Endodermal cell (in vitro differentiated cells): Measurements from ENCODE around the gene MMAB. TPM values are rescaled to one million over a fixed set of nuclear protein-coding genes. Genes with fewer than 3 reads are reported as not detected.
A peak's percentile ranks its signal among the peaks of the same experiment; 100 is the strongest.

Source experiments
- DNase-seq: peaks from one replicate; pipeline ENCODE4 v3.0.0-alpha.2; 2017
- H3K27ac ChIP-seq: 2 replicates; pipeline ENCODE4 v1.5.1; 2013; ENCODE audit warnings: mild to moderate bottlenecking, low read depth, low read length, moderate library complexity
- H3K27me3 ChIP-seq: 2 replicates; pipeline ENCODE4 v1.6.1; 2013; ENCODE audit warnings: mild to moderate bottlenecking, low read length, moderate library complexity; ENCODE audit not compliant: insufficient read depth, control insufficient read depth, poor library complexity, severe bottlenecking
- H3K36me3 ChIP-seq: 2 replicates; pipeline ENCODE4 v1.7.0; 2013; ENCODE audit warnings: mild to moderate bottlenecking, low read length, moderate library complexity; ENCODE audit not compliant: control insufficient read depth, insufficient read depth
- H3K4me1 ChIP-seq: one replicate; pipeline ENCODE4 v1.7.0; 2013; ENCODE audit warnings: low read length; ENCODE audit not compliant: control insufficient read depth, insufficient read depth
- H3K4me3 ChIP-seq: 2 replicates; pipeline ENCODE4 v1.5.1; 2013; ENCODE audit warnings: mild to moderate bottlenecking, low read length, moderate library complexity
- H3K9ac ChIP-seq: 2 replicates; pipeline ENCODE4 v1.6.1; 2013; ENCODE audit warnings: mild to moderate bottlenecking, low read length, moderate library complexity; ENCODE audit not compliant: poor library complexity, severe bottlenecking; ENCODE audit errors: extremely low read depth
- H3K9me3 ChIP-seq: 2 replicates; pipeline ENCODE4 v1.6.1; 2013; ENCODE audit warnings: mild to moderate bottlenecking, low read length, moderate library complexity; ENCODE audit not compliant: control insufficient read depth
- H3K27ac Mint-ChIP-seq: 2 replicates; pipeline ENCODE4 v1.8.0; 2020; ENCODE audit warnings: mixed read lengths
- H3K27me3 Mint-ChIP-seq: 2 replicates; pipeline ENCODE4 v1.8.0; 2021; ENCODE audit warnings: mild to moderate bottlenecking, mixed read lengths; ENCODE audit not compliant: insufficient read depth
- H3K36me3 Mint-ChIP-seq: 2 replicates; pipeline ENCODE4 v1.8.0; 2020; ENCODE audit warnings: low read depth, mixed read lengths
- H3K4me1 Mint-ChIP-seq: 2 replicates; pipeline ENCODE4 v1.8.0; 2020; ENCODE audit warnings: mixed read lengths
- H3K4me3 Mint-ChIP-seq: 2 replicates; pipeline ENCODE4 v1.8.0; 2020; ENCODE audit warnings: mild to moderate bottlenecking, moderate library complexity, mixed read lengths
- H3K9me3 Mint-ChIP-seq: 2 replicates; pipeline ENCODE4 v1.8.0; 2020; ENCODE audit warnings: mild to moderate bottlenecking, mixed read lengths
- WGBS, 2 experiments: methylation state at CpG; one replicate each; pipeline versions ENCODE4 v1.1.5 to v1.1.7; 2013; ENCODE audit warnings: missing lambda C conversion rate in 2 of 2, mixed read lengths in 1 of 2; ENCODE audit not compliant: insufficient coverage in 1 of 2, insufficient read length in 1 of 2; 5-methylcytosine and 5-hydroxymethylcytosine counted together
- total RNA-seq, 2 donors: library from RNA; stranded (reverse); fragmentation: NEBNext Ultra II Directional in 1 of 2; extraction: Animal tissue kit (Norgen Biotek cat#: 25700) in 1 of 2; gene quantifications; 2 replicates in 1 of 2; 3 replicates in 1 of 2; pipeline ENCODE4 v1.2.1, GENCODE V29; 2021
- TF ChIP-seq, protein P1 (sequence below): fragments of 200-600 bp; sonication (generic); conservative IDR thresholded peaks from 2 replicates; pipeline ENCODE4 v1.5.0; 2021; ENCODE audit warnings: antibody characterized with exemption, mild to moderate bottlenecking

MMAB gene
- total RNA-seq, 2 donors from 2014 or later = 24.9 to 28.2 TPM

DNA sequence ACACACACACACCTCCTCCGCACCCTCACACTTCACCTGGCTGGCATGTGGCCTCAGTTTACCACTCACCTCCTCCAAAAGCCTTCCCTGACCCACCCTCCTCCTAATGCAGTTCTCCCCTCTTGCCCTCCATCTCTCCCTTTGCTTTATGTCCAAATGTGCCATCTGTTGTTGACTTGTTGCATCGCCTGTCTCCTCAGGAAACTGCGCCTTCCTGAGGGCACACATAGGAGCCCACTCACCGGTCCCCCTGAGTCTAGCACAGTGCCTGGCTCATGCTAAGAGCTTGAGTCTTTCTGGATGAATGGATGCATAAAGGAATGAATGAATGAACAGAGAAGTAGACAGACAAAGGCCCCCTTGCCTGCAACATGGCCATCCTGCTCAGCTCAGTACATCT is 34.3 kb upstream of the MMAB start:
- Mint-ChIP-seq H3K36me3 (no peaks in the 10 kb centered on the region), H3K4me1 (peaks cover 13% of the 10 kb centered on the region), H3K9me3 (no peaks in the 10 kb centered on the region), H3K27ac (no peak overlapping the region), H3K27me3 (peaks cover 4% of the 10 kb centered on the region), H3K4me3 (no peak overlapping the region)
- H3K4me1 ChIP-seq = peaks cover 9% of the 10 kb centered on the region
- no peak overlapping the region for H3K4me3 ChIP-seq
- H3K27me3 ChIP-seq = no peaks in the 10 kb centered on the region
- no peak overlapping the region for H3K27ac ChIP-seq
- no peak overlapping the region for H3K9ac ChIP-seq
- WGBS, 2 experiments = 92 to 100% methylated on average over 2 to 4 of the region's 4 CpGs
- H3K9me3 ChIP-seq = no peaks in the 10 kb centered on the region
- TF ChIP-seq, protein P1, sequence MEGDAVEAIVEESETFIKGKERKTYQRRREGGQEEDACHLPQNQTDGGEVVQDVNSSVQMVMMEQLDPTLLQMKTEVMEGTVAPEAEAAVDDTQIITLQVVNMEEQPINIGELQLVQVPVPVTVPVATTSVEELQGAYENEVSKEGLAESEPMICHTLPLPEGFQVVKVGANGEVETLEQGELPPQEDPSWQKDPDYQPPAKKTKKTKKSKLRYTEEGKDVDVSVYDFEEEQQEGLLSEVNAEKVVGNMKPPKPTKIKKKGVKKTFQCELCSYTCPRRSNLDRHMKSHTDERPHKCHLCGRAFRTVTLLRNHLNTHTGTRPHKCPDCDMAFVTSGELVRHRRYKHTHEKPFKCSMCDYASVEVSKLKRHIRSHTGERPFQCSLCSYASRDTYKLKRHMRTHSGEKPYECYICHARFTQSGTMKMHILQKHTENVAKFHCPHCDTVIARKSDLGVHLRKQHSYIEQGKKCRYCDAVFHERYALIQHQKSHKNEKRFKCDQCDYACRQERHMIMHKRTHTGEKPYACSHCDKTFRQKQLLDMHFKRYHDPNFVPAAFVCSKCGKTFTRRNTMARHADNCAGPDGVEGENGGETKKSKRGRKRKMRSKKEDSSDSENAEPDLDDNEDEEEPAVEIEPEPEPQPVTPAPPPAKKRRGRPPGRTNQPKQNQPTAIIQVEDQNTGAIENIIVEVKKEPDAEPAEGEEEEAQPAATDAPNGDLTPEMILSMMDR = no peak
- DNase-seq = no peak
- no peaks in the 10 kb centered on the region for H3K36me3 ChIP-seq

DNA sequence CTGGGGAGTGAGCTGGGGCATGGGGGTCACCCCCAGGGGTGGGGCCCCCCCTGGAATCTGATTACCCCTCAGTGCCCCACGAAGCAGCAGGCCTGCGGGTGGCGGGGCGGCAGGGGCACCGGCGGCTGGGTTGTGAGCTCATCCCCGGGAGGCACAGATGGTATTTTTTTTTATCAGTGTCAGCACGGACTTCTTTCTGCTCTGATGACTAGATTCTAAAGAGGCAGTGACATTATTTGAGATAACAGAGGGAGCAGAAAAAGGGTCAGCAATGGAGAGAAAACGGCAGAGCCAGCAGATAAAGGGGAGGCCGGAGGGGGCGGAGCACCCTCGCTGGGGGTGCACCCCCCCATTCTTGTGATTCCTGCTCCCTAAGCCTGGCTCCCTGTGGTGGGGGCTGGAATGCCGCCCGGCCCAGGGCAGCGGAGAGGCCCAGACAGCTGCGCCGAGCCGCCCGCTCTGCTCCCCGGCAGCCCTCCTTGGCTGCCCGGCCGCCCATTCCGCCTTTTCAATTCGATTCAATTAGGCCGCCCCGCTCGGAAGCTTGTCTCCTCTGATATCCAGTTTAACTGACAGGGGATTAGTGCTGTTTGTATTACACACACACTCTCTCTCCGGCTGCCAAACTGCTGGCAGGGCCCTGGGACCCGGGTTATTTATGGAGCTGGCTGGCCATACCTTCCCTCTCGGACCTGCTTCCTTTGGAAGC is 33.2 kb upstream of the MMAB start:
- Histone ChIP-seq H3K27ac (peak overlapping the region; percentile 78), H3K27me3 (no peaks in the 10 kb centered on the region), H3K4me3 (no peak overlapping the region), H3K9ac (no peak overlapping the region), H3K9me3 (no peaks in the 10 kb centered on the region), H3K36me3 (no peaks in the 10 kb centered on the region), H3K4me1 (peaks cover 9% of the 10 kb centered on the region)
- Mint-ChIP-seq H3K9me3 (no peaks in the 10 kb centered on the region), H3K4me3 (no peak overlapping the region), H3K36me3 (no peaks in the 10 kb centered on the region), H3K27me3 (peaks cover 4% of the 10 kb centered on the region), H3K27ac (no peak overlapping the region), H3K4me1 (peaks cover 13% of the 10 kb centered on the region)
- TF ChIP-seq, protein P1 = no peak
- WGBS, 2 experiments = 45 to 54% methylated on average over 10 to 30 of the region's 30 CpGs
- peak; percentile 72 for DNase-seq

DNA sequence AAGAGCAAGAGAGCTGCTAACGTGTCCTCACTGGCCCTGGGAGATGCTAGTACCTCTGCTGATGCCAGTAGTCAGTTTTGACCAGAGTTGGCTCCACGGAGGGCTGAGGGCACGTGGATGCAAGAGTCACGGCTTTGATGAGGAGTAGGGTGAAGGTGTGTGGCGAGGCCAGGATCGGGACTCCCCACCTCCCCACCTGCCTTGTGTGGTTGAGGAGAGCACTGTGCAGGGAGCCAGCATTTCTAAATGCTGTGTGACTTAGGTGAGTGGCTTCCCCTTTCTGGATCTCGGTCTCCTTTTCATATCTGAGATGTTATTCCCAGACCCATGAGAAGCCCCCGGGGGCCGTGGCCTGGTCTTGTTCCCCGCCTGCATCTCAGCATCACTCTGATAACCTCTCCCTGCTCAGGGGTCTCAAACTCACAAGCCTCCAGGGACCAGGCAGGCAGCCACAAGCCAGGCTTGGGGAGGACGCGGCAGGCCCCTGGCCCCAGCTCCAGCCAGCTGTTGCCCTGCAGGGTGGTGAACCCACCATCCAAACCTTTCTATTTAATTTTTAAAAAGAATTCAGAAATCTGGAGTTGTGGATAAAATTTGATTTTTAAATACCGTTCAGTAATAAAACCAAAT is 32.4 kb upstream of the MMAB start:
- Histone ChIP-seq H3K9me3 (no peaks in the 10 kb centered on the region), H3K36me3 (no peaks in the 10 kb centered on the region), H3K4me3 (no peak overlapping the region), H3K9ac (no peak overlapping the region), H3K27ac (no peak overlapping the region), H3K27me3 (no peaks in the 10 kb centered on the region), H3K4me1 (peaks cover 9% of the 10 kb centered on the region)
- Mint-ChIP-seq H3K27me3 (peaks cover 4% of the 10 kb centered on the region), H3K4me1 (peaks cover 13% of the 10 kb centered on the region), H3K27ac (no peak overlapping the region), H3K36me3 (no peaks in the 10 kb centered on the region), H3K4me3 (no peak overlapping the region), H3K9me3 (no peaks in the 10 kb centered on the region)
- WGBS, 2 experiments = 88 to 96% methylated on average over 6 to 11 of the region's 13 CpGs
- no peak for DNase-seq
- TF ChIP-seq, protein P1 = no peak
